ENCODE results near the gene DPYD.

GRCh38 chr1:97764991-97765390 lies 155.8 kb downstream of the DPYD start:
- TF ChIP-seq EZH2 (IDR thresholded peaks at IDR 0.05; ENCODE audit: insufficient read depth, low read length) (no peak), CTCF (IDR thresholded peaks at IDR 0.05; ENCODE audit: insufficient read depth, low read depth, low read length) (no peak)

All from astrocyte (in vitro differentiated cells and primary cell).